Liver (tissue), 9 donors: Measurements from ENCODE around the gene NOS1AP. TPM values are rescaled to one million over a fixed set of nuclear protein-coding genes. Genes with fewer than 3 reads are reported as not detected.

Experiments used
- DNase-seq: peaks from one replicate; pipeline ENCODE4 v3.0.0-alpha.2; 2017; ENCODE audit warnings: low spot score
- H3K27ac ChIP-seq, 2 donors: one replicate each; pipeline ENCODE4 v1.7.0; 2013; ENCODE audit warnings: inconsistent platforms in 2 of 2, low read length in 2 of 2, control low read depth in 1 of 2, low read depth in 1 of 2, mild to moderate bottlenecking in 1 of 2
- H3K27me3 ChIP-seq, 4 donors: one replicate each; pipeline versions ENCODE4 v1.6.1 to v1.7.0; 2013; ENCODE audit warnings: low read length in 3 of 4, inconsistent platforms in 1 of 4, mild to moderate bottlenecking in 1 of 4, moderate library complexity in 1 of 4; ENCODE audit not compliant: control insufficient read depth in 4 of 4, insufficient read depth in 4 of 4
- H3K36me3 ChIP-seq, 4 donors: one replicate each; pipeline versions ENCODE4 v1.6.1 to v1.7.0; 2013; ENCODE audit warnings: low read length in 3 of 4, mild to moderate bottlenecking in 3 of 4, low read depth in 1 of 4, moderate library complexity in 1 of 4; ENCODE audit not compliant: control insufficient read depth in 4 of 4, insufficient read depth in 3 of 4
- H3K4me1 ChIP-seq, 4 donors: one replicate each; pipeline versions ENCODE4 v1.6.1 to v1.7.0; 2013; ENCODE audit warnings: low read length in 3 of 4, mild to moderate bottlenecking in 3 of 4, moderate library complexity in 1 of 4; ENCODE audit not compliant: control insufficient read depth in 4 of 4, insufficient read depth in 4 of 4
- H3K4me3 ChIP-seq, 3 donors: one replicate each; pipeline versions ENCODE4 v1.6.1 to v1.7.0; 2013; ENCODE audit warnings: low read length in 3 of 3, control low read depth in 1 of 3, low read depth in 1 of 3, mild to moderate bottlenecking in 1 of 3
- H3K9ac ChIP-seq, 2 donors: one replicate each; pipeline ENCODE4 v1.7.0; 2013; ENCODE audit warnings: low read length in 2 of 2, mild to moderate bottlenecking in 2 of 2, moderate library complexity in 2 of 2, control low read depth in 1 of 2, low read depth in 1 of 2
- H3K9me3 ChIP-seq, 4 donors: one replicate each; pipeline versions ENCODE4 v1.6.1 to v1.7.0; 2013; ENCODE audit warnings: low read length in 3 of 4; ENCODE audit not compliant: control insufficient read depth in 4 of 4
- EGR1 ChIP-seq, 2 donors: IDR thresholded peaks; 2 replicates each; pipeline ENCODE4 v1.6.1; 2016 to 2018; ENCODE audit warnings: antibody characterized with exemption in 2 of 2, low read depth in 2 of 2
- FOXA1 ChIP-seq: IDR thresholded peaks from 2 replicates; pipeline ENCODE4 v1.6.1; 2016; ENCODE audit warnings: antibody characterized with exemption
- FOXA2 ChIP-seq: IDR thresholded peaks from 2 replicates; pipeline ENCODE4 v1.6.1; 2016; ENCODE audit warnings: antibody characterized with exemption
- GABPA ChIP-seq, 2 donors: IDR thresholded peaks in 1 of 2; conservative IDR thresholded peaks in 1 of 2; 2 replicates each; pipeline ENCODE4 v1.6.1; 2016; ENCODE audit warnings: antibody characterized with exemption in 2 of 2, mild to moderate bottlenecking in 1 of 2, moderate library complexity in 1 of 2
- HNF4A ChIP-seq, 2 donors: conservative IDR thresholded peaks; 2 replicates each; pipeline ENCODE4 v1.6.1; 2016; ENCODE audit warnings: antibody characterized with exemption in 2 of 2, mild to moderate bottlenecking in 2 of 2
- HNF4G ChIP-seq: IDR thresholded peaks from 2 replicates; pipeline ENCODE4 v1.6.1; 2016; ENCODE audit warnings: antibody characterized with exemption
- JUND ChIP-seq, 2 donors: IDR thresholded peaks; 2 replicates each; pipeline ENCODE4 v1.6.1; 2016; ENCODE audit warnings: antibody characterized with exemption in 2 of 2
- NR2F2 ChIP-seq: IDR thresholded peaks from 2 replicates; pipeline ENCODE4 v1.6.1; 2016; ENCODE audit warnings: antibody characterized with exemption
- RAD21 ChIP-seq, 2 donors: IDR thresholded peaks; 2 replicates each; pipeline ENCODE4 v1.6.1; 2016; ENCODE audit warnings: antibody characterized with exemption in 2 of 2, mild to moderate bottlenecking in 2 of 2
- RXRA ChIP-seq, 2 donors: IDR thresholded peaks; 2 replicates each; pipeline ENCODE4 v1.6.1; 2017 to 2018; ENCODE audit warnings: antibody characterized with exemption in 2 of 2, mild to moderate bottlenecking in 1 of 2
- SP1 ChIP-seq: IDR thresholded peaks from 2 replicates; pipeline ENCODE4 v1.6.1; 2018; ENCODE audit warnings: antibody characterized with exemption, mild to moderate bottlenecking
- TAF1 ChIP-seq: conservative IDR thresholded peaks from 2 replicates; pipeline ENCODE4 v1.6.1; 2016; ENCODE audit warnings: antibody characterized with exemption, mild to moderate bottlenecking
- YY1 ChIP-seq: IDR thresholded peaks from 2 replicates; pipeline ENCODE4 v1.6.1; 2016; ENCODE audit warnings: antibody characterized with exemption, mild to moderate bottlenecking
- WGBS: extraction: QIAGEN DNeasy Blood & Tissue Kit; methylation state at CpG from one replicate; pipeline ENCODE4 v1.1.7; 2013; 5-methylcytosine and 5-hydroxymethylcytosine counted together
- polyA plus RNA-seq, 2 donors: library from polyadenylated mRNA; stranded (reverse) in 1 of 2; unstranded in 1 of 2; fragments of 200-250 nt in 1 of 2; fragments of >200 nt in 1 of 2; fragmentation: Nextera tagmentation in 1 of 2; extraction: Ambion mirVana in 1 of 2; gene quantifications; one replicate each; pipeline versions ENCODE4 v1.2.1 to v1.2.3, GENCODE V29; 2013 to 2015
- total RNA-seq, 2 donors: library from RNA; depleted of rRNA; stranded (reverse); fragments of >200 nt; gene quantifications; one replicate each; pipeline ENCODE4 v1.2.3, GENCODE V29; 2014
- TF ChIP-seq, protein P1 (sequence below): IDR thresholded peaks from 2 replicates; pipeline ENCODE4 v1.6.1; 2016; ENCODE audit warnings: antibody characterized with exemption, mild to moderate bottlenecking
- TF ChIP-seq, protein P2 (sequence below): IDR thresholded peaks from 2 replicates; pipeline ENCODE4 v1.6.1; 2016; ENCODE audit warnings: antibody characterized with exemption
- TF ChIP-seq, protein P3 (sequence below): fragments of 150-350 bp; IDR thresholded peaks from 2 replicates; pipeline ENCODE4 v1.5.1; 2017; ENCODE audit warnings: improper control_type of control experiment, low read depth, low read length; ENCODE audit not compliant: missing input control
- TF ChIP-seq, protein P4 (sequence below): IDR thresholded peaks from 2 replicates; pipeline ENCODE4 v1.6.1; 2016; ENCODE audit warnings: antibody characterized with exemption
- donor health status: healthy.
- donor health status: healthy.
- donor health status: healthy.
- donor health status: healthy.
- donor health status: healthy.

Gene NOS1AP
- total and polyA plus RNA-seq, 4 donors = 1.4 to 13.0 (median 4.5) TPM

DNA sequence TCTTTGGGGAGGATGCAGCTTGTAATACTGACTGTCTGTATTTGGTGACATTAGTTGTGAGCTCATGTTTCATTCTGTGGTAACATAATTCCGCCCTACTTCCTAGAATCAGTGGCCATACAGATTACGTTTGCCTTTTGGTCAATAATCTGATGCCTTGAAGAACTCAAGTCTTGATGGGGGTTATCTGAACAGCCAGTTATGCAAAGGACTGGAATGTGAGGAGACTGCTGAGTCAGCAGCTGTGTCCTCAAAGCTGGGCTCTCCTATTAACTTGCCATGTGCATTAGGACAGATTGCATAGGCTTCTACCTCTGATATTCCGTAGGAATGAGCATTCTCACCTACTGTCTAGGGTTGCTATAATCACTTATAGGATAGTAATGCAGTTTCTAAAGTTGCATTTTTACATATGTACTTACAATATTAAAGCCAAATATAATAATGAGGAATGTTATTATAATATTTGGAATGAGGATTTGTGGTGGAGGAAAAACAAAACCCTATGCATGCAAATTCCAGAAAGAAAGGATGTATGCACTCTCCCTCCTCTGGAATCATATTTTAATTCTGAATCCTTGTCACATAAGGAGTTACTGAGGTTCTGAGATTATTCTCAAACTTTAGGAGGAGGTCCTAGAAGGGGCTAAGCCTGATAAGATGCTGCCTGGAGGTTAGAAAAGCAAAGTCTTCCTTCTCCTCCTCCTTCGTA lies 116.0 kb downstream of the NOS1AP start:
- TF ChIP-seq JUND (IDR thresholded peaks at IDR 0.05) (no peak), FOXA1 (no peak), HNF4G (no peak), YY1 (no peak), SP1 (no peak), RXRA (IDR thresholded peaks at IDR 0.05) (no peak), HNF4A (conservative IDR thresholded peaks at IDR 0.05) (no peak), GABPA (IDR thresholded peaks at IDR 0.05 in 1 of 2, conservative IDR thresholded peaks at IDR 0.05 in 1 of 2) (no peak), NR2F2 (no peak), RAD21 (IDR thresholded peaks at IDR 0.05) (no peak), TAF1 (no peak)
- TF ChIP-seq, protein P1, sequence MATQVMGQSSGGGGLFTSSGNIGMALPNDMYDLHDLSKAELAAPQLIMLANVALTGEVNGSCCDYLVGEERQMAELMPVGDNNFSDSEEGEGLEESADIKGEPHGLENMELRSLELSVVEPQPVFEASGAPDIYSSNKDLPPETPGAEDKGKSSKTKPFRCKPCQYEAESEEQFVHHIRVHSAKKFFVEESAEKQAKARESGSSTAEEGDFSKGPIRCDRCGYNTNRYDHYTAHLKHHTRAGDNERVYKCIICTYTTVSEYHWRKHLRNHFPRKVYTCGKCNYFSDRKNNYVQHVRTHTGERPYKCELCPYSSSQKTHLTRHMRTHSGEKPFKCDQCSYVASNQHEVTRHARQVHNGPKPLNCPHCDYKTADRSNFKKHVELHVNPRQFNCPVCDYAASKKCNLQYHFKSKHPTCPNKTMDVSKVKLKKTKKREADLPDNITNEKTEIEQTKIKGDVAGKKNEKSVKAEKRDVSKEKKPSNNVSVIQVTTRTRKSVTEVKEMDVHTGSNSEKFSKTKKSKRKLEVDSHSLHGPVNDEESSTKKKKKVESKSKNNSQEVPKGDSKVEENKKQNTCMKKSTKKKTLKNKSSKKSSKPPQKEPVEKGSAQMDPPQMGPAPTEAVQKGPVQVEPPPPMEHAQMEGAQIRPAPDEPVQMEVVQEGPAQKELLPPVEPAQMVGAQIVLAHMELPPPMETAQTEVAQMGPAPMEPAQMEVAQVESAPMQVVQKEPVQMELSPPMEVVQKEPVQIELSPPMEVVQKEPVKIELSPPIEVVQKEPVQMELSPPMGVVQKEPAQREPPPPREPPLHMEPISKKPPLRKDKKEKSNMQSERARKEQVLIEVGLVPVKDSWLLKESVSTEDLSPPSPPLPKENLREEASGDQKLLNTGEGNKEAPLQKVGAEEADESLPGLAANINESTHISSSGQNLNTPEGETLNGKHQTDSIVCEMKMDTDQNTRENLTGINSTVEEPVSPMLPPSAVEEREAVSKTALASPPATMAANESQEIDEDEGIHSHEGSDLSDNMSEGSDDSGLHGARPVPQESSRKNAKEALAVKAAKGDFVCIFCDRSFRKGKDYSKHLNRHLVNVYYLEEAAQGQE = no peak
- TF ChIP-seq, protein P2, sequence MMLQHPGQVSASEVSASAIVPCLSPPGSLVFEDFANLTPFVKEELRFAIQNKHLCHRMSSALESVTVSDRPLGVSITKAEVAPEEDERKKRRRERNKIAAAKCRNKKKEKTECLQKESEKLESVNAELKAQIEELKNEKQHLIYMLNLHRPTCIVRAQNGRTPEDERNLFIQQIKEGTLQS = no peak
- TF ChIP-seq, protein P3, sequence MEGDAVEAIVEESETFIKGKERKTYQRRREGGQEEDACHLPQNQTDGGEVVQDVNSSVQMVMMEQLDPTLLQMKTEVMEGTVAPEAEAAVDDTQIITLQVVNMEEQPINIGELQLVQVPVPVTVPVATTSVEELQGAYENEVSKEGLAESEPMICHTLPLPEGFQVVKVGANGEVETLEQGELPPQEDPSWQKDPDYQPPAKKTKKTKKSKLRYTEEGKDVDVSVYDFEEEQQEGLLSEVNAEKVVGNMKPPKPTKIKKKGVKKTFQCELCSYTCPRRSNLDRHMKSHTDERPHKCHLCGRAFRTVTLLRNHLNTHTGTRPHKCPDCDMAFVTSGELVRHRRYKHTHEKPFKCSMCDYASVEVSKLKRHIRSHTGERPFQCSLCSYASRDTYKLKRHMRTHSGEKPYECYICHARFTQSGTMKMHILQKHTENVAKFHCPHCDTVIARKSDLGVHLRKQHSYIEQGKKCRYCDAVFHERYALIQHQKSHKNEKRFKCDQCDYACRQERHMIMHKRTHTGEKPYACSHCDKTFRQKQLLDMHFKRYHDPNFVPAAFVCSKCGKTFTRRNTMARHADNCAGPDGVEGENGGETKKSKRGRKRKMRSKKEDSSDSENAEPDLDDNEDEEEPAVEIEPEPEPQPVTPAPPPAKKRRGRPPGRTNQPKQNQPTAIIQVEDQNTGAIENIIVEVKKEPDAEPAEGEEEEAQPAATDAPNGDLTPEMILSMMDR = no peak
- no peaks in the 10 kb centered on the region for H3K36me3 ChIP-seq
- H3K4me1 ChIP-seq = peaks cover 3 to 13% (median 8%) of the 10 kb centered on the region in 4 donors
- H3K27me3 ChIP-seq = no peaks in the 10 kb centered on the region
- H3K27ac ChIP-seq = no peak overlapping the region
- H3K9me3 ChIP-seq = no peaks in the 10 kb centered on the region
- no peak for DNase-seq
- H3K9ac ChIP-seq = no peak overlapping the region
- H3K4me3 ChIP-seq = no peak overlapping the region
- WGBS = 71% methylated on average over 4 of the region's 4 CpGs

DNA sequence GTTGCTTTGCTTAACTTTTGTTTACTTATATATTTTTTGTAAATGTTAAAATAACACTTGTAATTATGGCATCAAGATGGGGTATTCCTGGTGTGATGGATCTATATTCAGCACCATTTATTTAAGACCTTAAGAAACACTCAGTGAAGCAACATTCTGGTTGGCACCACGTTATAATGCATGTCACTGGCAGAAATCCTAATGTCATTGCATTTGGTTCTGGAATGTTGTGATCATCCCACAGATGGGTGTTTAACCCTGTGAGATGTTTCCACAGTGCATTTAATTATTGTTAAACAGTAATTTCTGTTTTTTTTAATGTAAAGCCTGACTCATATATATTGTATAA lies 116.5 kb downstream of the NOS1AP start:
- H3K4me1 ChIP-seq = peaks cover 3 to 15% (median 8%) of the 10 kb centered on the region in 4 donors
- no peaks in the 10 kb centered on the region for H3K9me3 ChIP-seq
- H3K9ac ChIP-seq = no peak overlapping the region
- WGBS = 84% methylated on average over 1 of the region's 1 CpG
- H3K4me3 ChIP-seq = no peak overlapping the region
- DNase-seq = no peak
- H3K27me3 ChIP-seq = no peaks in the 10 kb centered on the region
- H3K27ac ChIP-seq = no peak overlapping the region
- no peaks in the 10 kb centered on the region for H3K36me3 ChIP-seq
- TF ChIP-seq YY1 (no peak), GABPA (IDR thresholded peaks at IDR 0.05 in 1 of 2, conservative IDR thresholded peaks at IDR 0.05 in 1 of 2) (no peak), RXRA (IDR thresholded peaks at IDR 0.05) (no peak), FOXA2 (no peak), FOXA1 (no peak), NR2F2 (no peak), HNF4G (no peak), RAD21 (IDR thresholded peaks at IDR 0.05) (no peak), EGR1 (IDR thresholded peaks at IDR 0.05; ENCODE audit: low read depth in 2 of 2) (no peak), JUND (IDR thresholded peaks at IDR 0.05) (no peak), HNF4A (conservative IDR thresholded peaks at IDR 0.05) (no peak), SP1 (no peak)
- TF ChIP-seq, protein P1 = no peak
- TF ChIP-seq, protein P2 = no peak
- TF ChIP-seq, protein P3 = no peak
- TF ChIP-seq, protein P4, sequence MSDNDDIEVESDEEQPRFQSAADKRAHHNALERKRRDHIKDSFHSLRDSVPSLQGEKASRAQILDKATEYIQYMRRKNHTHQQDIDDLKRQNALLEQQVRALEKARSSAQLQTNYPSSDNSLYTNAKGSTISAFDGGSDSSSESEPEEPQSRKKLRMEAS = no peak
